ENCODE results near the gene NATD1.

- TF ChIP-seq CTCF (IDR thresholded peaks at IDR 0.05) (no peak), POLR2A (IDR thresholded peaks at IDR 0.05) (no peak)
These were observed 21.0 kb downstream of the NATD1 start for GRCh38 chr17:21232033-21232749.
